Right kidney (tissue), 1 donor: Measurements from ENCODE around the gene HYCC1.
"Not testable (repeated sequence)": the region's sequence is repeated elsewhere in the genome, so short reads cannot be mapped to it uniquely, and the experiment has no call there.

Experiments used
- DNase-seq: peaks from one replicate; pipeline ENCODE4 v3.0.0-alpha.2; 2016

Gene HYCC1

DNA sequence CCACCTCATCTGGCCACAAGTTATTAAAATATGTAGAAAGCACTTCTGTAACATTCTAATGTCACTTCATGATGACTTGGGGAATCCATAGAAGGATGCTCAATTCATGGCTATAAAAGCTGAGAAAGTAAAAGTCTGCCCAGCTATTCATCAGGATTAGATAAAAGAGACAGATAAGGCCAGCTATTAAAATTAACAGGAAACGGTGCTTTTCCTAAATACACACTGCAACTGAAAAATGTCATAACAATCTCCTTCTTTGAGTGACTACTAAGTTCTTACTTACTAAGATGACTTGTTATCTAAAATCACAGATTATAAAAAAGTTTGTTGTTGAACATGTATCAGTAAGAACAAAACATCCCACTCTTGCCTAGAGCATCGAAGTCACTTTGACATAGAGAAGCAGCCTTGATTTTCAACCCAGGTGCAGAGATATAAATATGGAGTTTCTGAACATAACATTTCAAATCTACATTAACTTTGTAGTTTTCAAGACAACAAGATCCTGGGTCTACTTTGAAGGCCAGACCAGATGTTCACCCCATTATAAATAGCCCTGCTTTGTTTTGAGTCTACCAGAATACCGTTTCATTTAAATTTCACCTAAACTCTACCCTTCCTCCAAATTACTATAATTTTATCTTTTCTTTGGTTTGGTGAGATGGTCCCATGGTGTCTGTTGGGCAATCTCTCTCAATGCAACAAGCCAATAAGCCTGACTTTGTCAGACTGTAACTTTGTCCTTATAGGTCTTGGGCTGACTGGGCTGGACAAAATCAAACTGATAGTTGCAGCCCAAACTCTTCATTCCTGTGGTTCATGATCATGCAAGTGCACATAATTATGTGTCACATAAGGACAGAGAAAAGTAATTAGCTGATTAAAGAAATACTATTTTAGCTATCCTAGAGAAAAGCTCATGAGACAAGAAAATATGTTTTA, 24.0 kb downstream of the HYCC1 start:
- no peak for DNase-seq

DNA sequence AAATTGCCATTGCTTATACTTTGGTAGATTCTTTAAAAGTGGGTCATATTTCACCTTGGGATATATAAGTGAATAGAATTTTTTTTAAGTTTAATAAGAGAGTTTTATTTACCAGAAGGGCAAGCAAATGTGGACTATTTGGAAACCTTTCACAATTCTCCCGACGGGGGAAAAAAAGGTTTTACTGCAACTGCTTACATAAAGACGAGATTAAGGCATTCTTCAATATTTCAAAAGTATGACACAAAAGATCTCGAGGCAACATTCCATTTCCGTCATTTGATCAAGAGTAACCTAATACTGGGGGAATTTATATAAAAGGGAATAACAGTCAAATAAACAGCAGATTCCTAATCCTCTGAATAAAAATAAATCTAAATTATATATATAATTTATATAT, 28.5 kb downstream of the HYCC1 start:
- DNase-seq, result no peak

DNA sequence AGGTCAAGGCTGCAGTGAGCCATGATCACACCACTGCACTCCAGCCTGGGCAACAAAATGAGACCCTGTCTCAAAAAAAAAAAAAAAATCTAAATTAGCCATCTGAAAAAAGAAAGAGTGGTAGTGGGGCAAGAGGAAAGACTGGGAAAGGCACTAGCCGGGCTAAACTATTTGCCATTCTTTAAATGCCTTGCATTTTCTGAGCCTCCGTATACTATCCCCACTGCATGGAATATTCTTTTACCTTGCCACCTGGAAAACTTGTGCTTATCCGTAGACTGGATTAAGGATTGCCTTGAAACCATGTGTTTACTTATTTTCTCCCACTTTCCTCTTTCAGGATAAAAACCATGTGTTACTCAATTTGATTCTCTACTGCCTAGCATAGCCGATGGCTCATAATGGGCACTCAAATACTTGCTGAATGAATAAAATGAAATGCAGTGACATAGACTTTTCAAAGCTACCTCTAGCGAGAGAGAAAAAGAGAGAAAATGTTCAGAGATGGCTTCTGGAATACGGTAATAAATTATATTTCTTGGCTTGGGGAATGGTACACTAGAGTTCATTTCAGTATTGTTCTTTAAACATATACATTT, 30.6 kb downstream of the HYCC1 start:
- no peak for DNase-seq

DNA sequence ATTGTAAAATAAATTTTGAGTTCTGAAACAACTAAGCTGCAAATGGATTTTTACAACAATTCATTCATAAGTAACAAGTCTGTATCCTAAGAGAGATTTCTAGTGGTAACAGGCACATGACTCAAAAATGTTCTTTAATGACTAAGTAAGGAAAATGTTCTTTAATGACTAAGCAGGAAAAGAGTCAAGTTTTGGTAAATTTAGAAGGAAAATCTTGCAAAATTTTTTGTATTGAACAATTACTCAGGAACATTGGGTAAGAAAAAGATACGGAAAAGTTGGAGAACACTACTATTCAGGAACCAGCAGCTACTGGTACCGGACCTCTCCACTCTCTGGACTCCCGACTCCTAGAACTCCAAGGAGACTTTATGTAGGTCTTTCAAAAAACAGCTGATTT, 33.5 kb downstream of the HYCC1 start:
- DNase-seq, result no peak

DNA sequence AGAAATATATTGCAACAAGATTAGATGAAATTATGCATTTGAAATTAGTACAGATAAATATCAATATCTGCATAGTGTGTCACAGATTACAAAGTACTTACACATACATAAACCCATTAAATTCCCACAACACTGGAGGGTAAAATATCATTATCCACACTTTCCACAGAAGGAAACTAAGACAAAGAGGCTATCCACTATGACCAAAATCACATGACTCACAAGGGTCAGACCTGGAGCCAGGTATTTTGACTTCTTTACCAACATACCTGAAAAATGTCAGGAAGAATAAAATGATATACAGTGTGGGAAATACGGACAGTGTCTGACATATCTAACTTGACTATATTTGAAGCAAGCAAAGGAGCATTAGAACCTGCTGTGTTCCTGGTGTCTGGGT, 34.1 kb downstream of the HYCC1 start:
- DNase-seq, result no peak

DNA sequence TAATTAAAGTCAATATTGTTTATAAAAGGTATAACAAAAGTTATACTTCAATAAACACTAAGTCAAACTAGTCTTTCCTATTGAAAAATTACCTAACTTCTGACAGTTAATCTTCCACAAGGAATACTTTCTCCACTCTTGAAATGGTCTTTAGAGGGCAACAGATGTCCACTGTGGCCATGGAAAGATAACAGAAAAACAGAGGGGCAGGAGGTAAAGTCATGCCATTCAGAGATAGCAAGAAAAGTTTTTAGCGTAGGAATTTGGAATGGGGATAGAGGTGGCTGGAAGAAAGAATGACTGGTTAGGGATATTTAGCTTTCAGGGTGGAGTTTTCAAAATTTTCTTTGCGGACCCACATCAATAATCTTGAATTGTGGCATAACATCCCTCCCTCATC, 34.7 kb downstream of the HYCC1 start:
- no peak for DNase-seq

DNA sequence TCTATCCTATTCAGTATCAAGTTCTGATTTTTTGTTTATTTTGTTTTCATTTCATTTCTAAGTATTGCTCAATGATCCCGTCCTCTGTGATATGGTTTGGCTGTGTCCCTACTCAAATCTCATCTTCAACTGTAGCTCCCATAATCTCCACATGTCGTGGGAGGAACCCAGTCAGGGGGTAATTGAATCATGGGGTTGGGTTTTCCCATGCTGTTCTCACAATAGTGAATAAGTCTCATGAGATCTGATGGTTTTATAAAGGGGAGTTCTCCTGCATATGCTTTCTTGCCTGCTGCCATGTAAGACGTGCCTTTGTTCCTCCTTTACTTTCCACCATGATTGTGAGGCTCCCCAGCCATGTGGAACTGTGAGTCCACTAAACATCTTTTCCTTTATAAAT, 39.3 kb downstream of the HYCC1 start:
- not testable (repeated sequence) for DNase-seq

DNA sequence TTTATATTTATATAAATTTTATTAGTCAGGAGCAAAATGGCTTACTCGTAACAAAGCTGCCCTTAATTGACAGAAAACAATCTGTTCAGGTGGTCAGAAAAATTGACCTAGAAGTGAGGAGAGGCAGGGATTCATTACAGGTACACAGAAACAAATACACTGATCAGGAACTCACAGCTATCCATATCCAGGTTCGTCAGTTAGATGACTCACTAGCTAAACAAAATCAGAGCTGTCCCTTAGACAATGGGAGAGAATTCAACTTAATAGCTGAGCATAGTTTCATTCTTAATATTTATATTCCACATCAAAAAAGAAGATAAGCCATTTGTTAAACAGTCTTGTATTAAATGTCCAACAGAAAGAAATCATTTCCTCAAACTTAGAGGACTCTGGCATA, 41.7 kb downstream of the HYCC1 start:
- DNase-seq, result no peak

DNA sequence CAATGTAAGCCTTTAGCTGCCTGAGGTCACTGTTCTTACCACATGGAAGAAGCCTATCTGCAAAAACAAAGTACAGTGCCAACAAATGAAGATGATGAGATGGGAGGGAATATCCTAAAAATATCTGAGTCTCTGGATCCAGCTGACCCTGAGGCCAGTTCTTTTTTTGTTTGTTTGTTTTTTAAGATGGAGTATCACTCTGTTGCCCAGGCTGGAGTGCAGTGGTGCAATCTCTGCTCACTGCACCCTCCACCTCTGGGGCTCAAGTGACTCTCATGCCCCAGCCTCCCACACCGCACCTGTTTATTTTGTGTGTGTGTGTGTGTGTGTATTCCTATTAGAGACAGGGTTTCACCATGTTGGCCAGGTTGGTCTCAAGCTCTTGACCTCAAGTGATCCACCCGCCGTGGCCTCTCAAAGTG, 44.9 kb downstream of the HYCC1 start:
- no peak for DNase-seq
